Mucosa of descending colon (tissue), 3 donors: ENCODE measurements around the gene PNMA8B. TPM values are rescaled to one million over a fixed set of nuclear protein-coding genes. Genes with fewer than 3 reads are reported as not detected.

Experiments used
- ATAC-seq: fragments of 200-7000 bp; cut with Tn5 transposase; one replicate; pipeline ENCODE4 v1.9.1; 2020; ENCODE audit warnings: mild to moderate bottlenecking, moderate library complexity
- DNase-seq, 3 donors: peaks; one replicate each; pipeline ENCODE4 v3.0.0-alpha.2; 2020
- H3K36me3 ChIP-seq: fragments of 200-600 bp; one replicate; pipeline ENCODE4 v1.8.0; 2021; ENCODE audit warnings: low read depth, mild to moderate bottlenecking
- H3K4me1 ChIP-seq: fragments of 200-600 bp; one replicate; pipeline ENCODE4 v1.8.0; 2021; ENCODE audit warnings: low read depth, mild to moderate bottlenecking
- H3K4me3 ChIP-seq: fragments of 200-600 bp; one replicate; pipeline ENCODE4 v1.8.0; 2021; ENCODE audit warnings: mild to moderate bottlenecking
- H3K9me3 ChIP-seq: fragments of 200-600 bp; one replicate; pipeline ENCODE4 v1.8.0; 2021; ENCODE audit warnings: mild to moderate bottlenecking
- intact Hi-C, 2 donors: fragments of 100-400 bp; cut with DNase I in 1 of 2; cut with micrococcal nuclease in 1 of 2; formaldehyde crosslinking; loops; one replicate each; pipeline versions ENCODE4 v1.11.0 to v1.11.1; 2022; cut with DNase I, micrococcal nuclease
- total RNA-seq, 3 donors: library from RNA; stranded (reverse); fragmentation: NEBNext Ultra II Directional in 2 of 3; extraction: Animal tissue kit (Norgen Biotek cat#: 25700) in 2 of 3; gene quantifications; one replicate each; pipeline versions ENCODE4 v1.2.1 to v1.2.4, GENCODE V29; 2021 to 2023
- TF ChIP-seq, protein P1 (sequence below): fragments of 200-600 bp; IDR thresholded peaks from one replicate; pipeline ENCODE4 v1.8.0; 2022; ENCODE audit warnings: antibody characterized with exemption, mild to moderate bottlenecking
- donor health status: DM: no; HTN: no; CAD: no; lungs with moderate emphysema.
- donor health status: DM: no; HTN: no; CAD: no.
- donor health status: DM: no; HTN: yes; CAD: no.

PNMA8B gene
- total RNA-seq, 3 donors from 2014 or later, result 0.12 to 2.3 (median 0.36) TPM

DNA sequence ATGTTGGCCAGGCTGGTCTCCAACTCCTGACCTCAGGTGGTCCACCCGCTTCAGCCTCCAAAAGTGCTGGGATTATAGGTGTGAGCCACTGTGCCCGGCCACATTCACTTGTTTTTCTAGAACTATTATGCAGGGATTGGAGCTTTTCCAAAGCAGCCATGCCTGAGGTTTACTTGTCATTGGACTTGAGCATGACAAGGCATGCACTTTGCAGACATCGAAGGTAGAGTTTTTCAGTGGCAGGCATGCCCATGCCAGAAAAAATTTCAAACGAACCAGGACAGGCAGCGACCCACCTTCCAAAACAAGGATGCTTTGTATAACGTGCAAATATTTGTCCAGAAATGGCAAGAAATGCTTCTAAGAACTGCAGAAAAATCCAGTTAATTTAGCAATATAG lies 42.0 kb downstream of the PNMA8B start:
- DNase-seq (no peak), ATAC-seq (no peak)
- intact Hi-C loops, result no loop called here
- Histone ChIP-seq H3K36me3 (no peaks in the 10 kb centered on the region), H3K9me3 (no peaks in the 10 kb centered on the region), H3K4me1 (no peaks in the 10 kb centered on the region), H3K4me3 (no peak overlapping the region)
- TF ChIP-seq, protein P1, sequence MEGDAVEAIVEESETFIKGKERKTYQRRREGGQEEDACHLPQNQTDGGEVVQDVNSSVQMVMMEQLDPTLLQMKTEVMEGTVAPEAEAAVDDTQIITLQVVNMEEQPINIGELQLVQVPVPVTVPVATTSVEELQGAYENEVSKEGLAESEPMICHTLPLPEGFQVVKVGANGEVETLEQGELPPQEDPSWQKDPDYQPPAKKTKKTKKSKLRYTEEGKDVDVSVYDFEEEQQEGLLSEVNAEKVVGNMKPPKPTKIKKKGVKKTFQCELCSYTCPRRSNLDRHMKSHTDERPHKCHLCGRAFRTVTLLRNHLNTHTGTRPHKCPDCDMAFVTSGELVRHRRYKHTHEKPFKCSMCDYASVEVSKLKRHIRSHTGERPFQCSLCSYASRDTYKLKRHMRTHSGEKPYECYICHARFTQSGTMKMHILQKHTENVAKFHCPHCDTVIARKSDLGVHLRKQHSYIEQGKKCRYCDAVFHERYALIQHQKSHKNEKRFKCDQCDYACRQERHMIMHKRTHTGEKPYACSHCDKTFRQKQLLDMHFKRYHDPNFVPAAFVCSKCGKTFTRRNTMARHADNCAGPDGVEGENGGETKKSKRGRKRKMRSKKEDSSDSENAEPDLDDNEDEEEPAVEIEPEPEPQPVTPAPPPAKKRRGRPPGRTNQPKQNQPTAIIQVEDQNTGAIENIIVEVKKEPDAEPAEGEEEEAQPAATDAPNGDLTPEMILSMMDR, result no peak

DNA sequence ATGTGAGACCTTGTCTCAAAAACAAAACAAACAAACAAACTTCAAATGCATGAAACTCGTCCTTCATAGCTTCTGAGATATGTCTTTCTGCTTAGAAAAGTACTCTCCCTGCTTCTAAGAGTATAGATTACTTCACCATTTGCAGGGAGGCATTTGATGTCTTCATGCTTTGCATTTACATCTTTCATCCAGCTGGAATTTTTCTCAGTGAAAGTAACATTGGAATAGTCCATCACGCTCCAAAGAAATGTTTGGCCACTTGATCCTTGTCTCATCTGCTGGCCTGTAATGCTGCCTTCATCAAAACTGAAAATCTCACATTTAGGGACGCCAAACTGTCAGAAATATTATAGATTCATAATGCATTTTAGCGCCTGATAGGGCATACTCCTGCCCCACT lies 43.5 kb downstream of the PNMA8B start:
- Histone ChIP-seq H3K36me3 (no peaks in the 10 kb centered on the region), H3K4me3 (no peak overlapping the region), H3K4me1 (no peaks in the 10 kb centered on the region), H3K9me3 (no peaks in the 10 kb centered on the region)
- TF ChIP-seq, protein P1, result no peak
- intact Hi-C loops, result no loop called here
- ATAC-seq, result no peak
- DNase-seq, result no peak

DNA sequence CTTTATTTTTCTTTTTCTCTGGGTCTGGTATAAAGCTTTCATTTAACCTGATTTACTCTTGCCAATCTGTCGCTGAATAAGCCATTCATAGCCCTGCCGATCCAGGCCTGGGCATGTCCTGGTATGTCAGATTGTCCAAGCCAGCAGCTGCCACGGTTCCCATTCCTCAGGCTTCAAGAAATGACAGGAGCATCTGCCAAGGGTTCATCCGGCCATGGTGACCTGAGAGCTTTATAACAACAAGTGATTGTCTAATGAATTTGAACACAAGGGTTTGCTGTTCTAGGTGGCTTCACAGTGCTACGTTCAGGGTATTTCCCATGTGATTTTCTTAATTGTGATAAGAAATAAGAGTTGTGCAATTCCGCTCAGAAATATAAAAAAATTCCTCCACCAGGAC lies 44.3 kb downstream of the PNMA8B start:
- Histone ChIP-seq H3K4me3 (no peak overlapping the region), H3K9me3 (no peaks in the 10 kb centered on the region), H3K36me3 (no peaks in the 10 kb centered on the region), H3K4me1 (no peaks in the 10 kb centered on the region)
- intact Hi-C loops, result no loop called here
- DNase-seq, result no peak
- TF ChIP-seq, protein P1, result no peak
- no peak for ATAC-seq

DNA sequence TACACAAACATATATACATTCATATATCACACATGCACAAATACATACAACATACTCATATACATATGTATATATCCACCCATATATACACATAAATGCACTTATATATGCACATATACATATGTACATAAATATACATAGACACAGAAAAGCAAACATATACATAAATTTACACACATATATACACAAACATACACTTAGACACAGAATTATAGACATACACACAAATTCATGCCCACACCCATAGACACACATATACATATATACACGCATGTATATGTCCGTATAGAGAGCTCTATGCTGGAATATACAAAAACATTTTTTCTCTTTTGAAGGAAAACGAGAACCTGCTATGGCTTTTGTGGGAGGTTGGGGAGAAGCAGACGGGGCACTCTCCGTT lies 44.9 kb downstream of the PNMA8B start:
- no peaks in the 10 kb centered on the region for H3K36me3 ChIP-seq
- no peaks in the 10 kb centered on the region for H3K9me3 ChIP-seq
- H3K4me1 ChIP-seq, result no peaks in the 10 kb centered on the region
- intact Hi-C loops, result no loop called here
- DNase-seq (no peak), ATAC-seq (no peak)
- TF ChIP-seq, protein P1, result no peak
- H3K4me3 ChIP-seq, result no peak overlapping the region

DNA sequence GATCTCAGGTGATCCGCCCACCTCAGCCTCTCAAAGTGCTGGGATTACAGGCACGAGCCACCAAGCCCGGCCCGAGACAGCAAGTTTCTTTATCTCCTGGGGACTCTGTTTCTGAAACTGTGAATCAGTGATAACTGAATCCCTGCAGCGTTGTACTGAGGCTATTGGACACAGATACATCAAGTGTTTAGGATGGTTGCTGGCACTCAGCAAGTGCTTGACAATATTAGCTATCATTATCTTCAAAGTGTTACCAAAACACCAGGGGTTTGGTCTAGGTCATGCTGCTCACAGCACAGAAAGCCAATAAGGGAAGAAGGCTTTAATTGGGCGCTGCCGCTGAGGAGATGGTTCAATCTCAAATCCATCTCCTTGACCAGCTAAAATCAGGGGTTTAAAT lies 46.4 kb downstream of the PNMA8B start:
- Histone ChIP-seq H3K4me3 (no peak overlapping the region), H3K4me1 (no peaks in the 10 kb centered on the region), H3K9me3 (no peaks in the 10 kb centered on the region), H3K36me3 (no peaks in the 10 kb centered on the region)
- TF ChIP-seq, protein P1, result no peak
- ATAC-seq, result no peak
- intact Hi-C loops, result no loop called here
- no peak for DNase-seq

DNA sequence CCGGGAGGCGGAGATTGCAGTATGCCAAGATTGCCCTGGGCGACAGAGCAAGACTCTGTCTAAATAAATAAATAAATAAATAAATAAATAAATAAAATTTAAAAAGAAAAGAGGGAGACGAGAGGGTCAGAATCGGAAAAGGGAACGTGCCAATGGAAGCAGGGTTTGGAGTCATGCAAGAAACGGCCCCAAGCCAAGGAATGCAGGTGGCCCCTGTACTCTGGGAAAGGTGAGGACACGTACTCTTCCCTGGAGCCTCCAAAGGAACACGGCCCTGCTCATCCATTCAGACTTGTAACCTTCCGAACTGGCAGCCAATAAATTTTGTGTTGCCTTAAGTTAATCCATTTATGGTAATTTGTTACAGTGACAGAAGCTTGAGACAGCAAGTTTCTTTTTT lies 47.1 kb downstream of the PNMA8B start:
- TF ChIP-seq, protein P1, result no peak
- ATAC-seq (no peak), DNase-seq (no peak)
- intact Hi-C loops, result no loop called here
- Histone ChIP-seq H3K4me3 (no peak overlapping the region), H3K4me1 (no peaks in the 10 kb centered on the region), H3K9me3 (no peaks in the 10 kb centered on the region), H3K36me3 (no peaks in the 10 kb centered on the region)
